OCI-LY7 (cell line): ENCODE measurements around the gene GRIN3A.

Experiments used
- CTCF ChIP-seq: fragments of 200-600 bp; sonication (generic); conservative IDR thresholded peaks from 2 replicates; pipeline ENCODE4 v1.5.1; 2014; ENCODE audit warnings: mild to moderate bottlenecking, antibody characterized with exemption, low read length, moderate library complexity, mixed read lengths
- EZH2phosphoT487 ChIP-seq: fragments of 200-600 bp; sonication (generic); IDR thresholded peaks from 2 replicates; pipeline ENCODE4 v1.6.1; 2018; ENCODE audit warnings: low read depth, borderline replicate concordance, mild to moderate bottlenecking, mixed run types, antibody characterized with exemption, low read length, moderate library complexity, mixed read lengths

- no peak for TF ChIP-seq CTCF
- no peak for TF ChIP-seq EZH2phosphoT487
These were observed 145.7 kb downstream of the GRIN3A start for GRCh38 chr9:101592788-101593187.
